ENCODE results near the gene TTLL11. TPM values are rescaled to one million over a fixed set of nuclear protein-coding genes. Genes with fewer than 3 reads are reported as not detected.
"Not testable (repeated sequence)": the region's sequence is repeated elsewhere in the genome, so short reads cannot be mapped to it uniquely, and the experiment has no call there.

TTLL11 gene
- total and polyA plus RNA-seq, 2 experiments from 2014 or later: 5.1 to 6.3 TPM

GRCh38 chr9:121985792-121986494, 107.2 kb downstream of the TTLL11 start:
- TF ChIP-seq EZH2 (IDR thresholded peaks at IDR 0.05; ENCODE audit: insufficient read depth, poor library complexity, severe bottlenecking) (no peak), EZH2phosphoT487 (IDR thresholded peaks at IDR 0.05; ENCODE audit: insufficient read depth, low read depth) (no peak)
- H3K79me2 ChIP-seq (ENCODE audit: insufficient read depth): no peaks in the 10 kb centered on the region
- H3K4me1 ChIP-seq (ENCODE audit: insufficient read depth): peaks cover 24% of the 10 kb centered on the region
- no peaks in the 10 kb centered on the region for H4K20me1 ChIP-seq (ENCODE audit: insufficient read depth)
- H3F3A ChIP-seq (ENCODE audit: insufficient read depth): peaks cover 22% of the 10 kb centered on the region
- H2AFZ ChIP-seq: no peak overlapping the region
- H3K27ac ChIP-seq: peak overlapping the region; percentile 86
- H3K27me3 ChIP-seq (replicated peaks; ENCODE audit: insufficient read depth): no peaks in the 10 kb centered on the region
- H3K4me2 ChIP-seq (ENCODE audit: unreplicated experiment): no peak overlapping the region
- in situ Hi-C loops (cut with MboI): loop anchor here (5.0 kb wide), 1 partner anchor 434 kb away; no protein-coding TSS in a partner anchor
- H3K36me3 ChIP-seq (ENCODE audit: low read depth): no peaks in the 10 kb centered on the region
- H3K9ac ChIP-seq: no peak overlapping the region
- no peaks in the 10 kb centered on the region for H3K9me2 ChIP-seq (ENCODE audit: insufficient read depth)
- no peak overlapping the region for H3K4me3 ChIP-seq
- no peaks in the 10 kb centered on the region for H3K9me3 ChIP-seq (ENCODE audit: low read depth)
- 69 to 77% methylated on average over 14 of the region's 14 CpGs for WGBS, 2 experiments (ENCODE audit: low coverage in 1 of 2, low lambda C conversion rate in 2 of 2, missing lambda C conversion rate in 2 of 2)
- DNase-seq: peak; percentile 43

GRCh38 chr9:121984726-121985402, 108.2 kb downstream of the TTLL11 start:
- H2AFZ ChIP-seq: no peak overlapping the region
- in situ Hi-C loops (cut with MboI): loop anchor here (5.0 kb wide), 1 partner anchor 433 kb away; no protein-coding TSS in a partner anchor
- H3K9ac ChIP-seq: peak overlapping the region; percentile 49
- WGBS, 2 experiments (ENCODE audit: low coverage in 1 of 2, low lambda C conversion rate in 2 of 2, missing lambda C conversion rate in 2 of 2): 16 to 18% methylated on average over 7 of the region's 7 CpGs
- peaks cover 22% of the 10 kb centered on the region for H3F3A ChIP-seq (ENCODE audit: insufficient read depth)
- peak overlapping the region; percentile 31 for H3K4me2 ChIP-seq (ENCODE audit: unreplicated experiment)
- H4K20me1 ChIP-seq (ENCODE audit: insufficient read depth): no peaks in the 10 kb centered on the region
- DNase-seq: peak; percentile 94
- no peaks in the 10 kb centered on the region for H3K9me3 ChIP-seq (ENCODE audit: low read depth)
- H3K36me3 ChIP-seq (ENCODE audit: low read depth): no peaks in the 10 kb centered on the region
- no peaks in the 10 kb centered on the region for H3K79me2 ChIP-seq (ENCODE audit: insufficient read depth)
- H3K27ac ChIP-seq: peak overlapping the region; percentile 86
- H3K27me3 ChIP-seq (replicated peaks; ENCODE audit: insufficient read depth): no peaks in the 10 kb centered on the region
- no peaks in the 10 kb centered on the region for H3K9me2 ChIP-seq (ENCODE audit: insufficient read depth)
- no peak overlapping the region for H3K4me3 ChIP-seq
- TF ChIP-seq EZH2phosphoT487 (IDR thresholded peaks at IDR 0.05; ENCODE audit: insufficient read depth, low read depth): no peak
- TF ChIP-seq EZH2 (IDR thresholded peaks at IDR 0.05; ENCODE audit: insufficient read depth, poor library complexity, severe bottlenecking): no peak
- H3K4me1 ChIP-seq (ENCODE audit: insufficient read depth): peaks cover 24% of the 10 kb centered on the region

GRCh38 chr9:121983736-121984135, 109.4 kb downstream of the TTLL11 start:
- in situ Hi-C loops (cut with MboI): no loop called here

GRCh38 chr9:121981118-121981883, 111.8 kb downstream of the TTLL11 start:
- WGBS, 2 experiments (ENCODE audit: low coverage in 1 of 2, low lambda C conversion rate in 2 of 2, missing lambda C conversion rate in 2 of 2): 92 to 95% methylated on average over 5 of the region's 5 CpGs
- in situ Hi-C loops (cut with MboI): no loop called here
- no peak for DNase-seq

More at GRCh38 chr9:121983736-121984135, 109.4 kb downstream of the TTLL11 start:
- Histone ChIP-seq H3K4me2 (ENCODE audit: unreplicated experiment) (no peak overlapping the region), H3K4me3 (no peak overlapping the region), H3K9ac (peak overlapping the region; percentile 49; the same call in 1 of the 2 replicates), H3K27ac (peak overlapping the region; percentile 86), H3K9me2 (ENCODE audit: insufficient read depth) (no peaks in the 10 kb centered on the region), H3K27me3 (replicated peaks; ENCODE audit: insufficient read depth) (no peaks in the 10 kb centered on the region), H3F3A (ENCODE audit: insufficient read depth) (peaks cover 22% of the 10 kb centered on the region), H3K9me3 (ENCODE audit: low read depth) (no peaks in the 10 kb centered on the region), H3K79me2 (ENCODE audit: insufficient read depth) (no peaks in the 10 kb centered on the region), H3K36me3 (ENCODE audit: low read depth) (no peaks in the 10 kb centered on the region), H4K20me1 (ENCODE audit: insufficient read depth) (no peaks in the 10 kb centered on the region), H3K4me1 (ENCODE audit: insufficient read depth) (peaks cover 24% of the 10 kb centered on the region), H2AFZ (no peak overlapping the region)
- DNase-seq: no peak
- TF ChIP-seq EZH2 (IDR thresholded peaks at IDR 0.05; ENCODE audit: insufficient read depth, poor library complexity, severe bottlenecking) (no peak), EZH2phosphoT487 (IDR thresholded peaks at IDR 0.05; ENCODE audit: insufficient read depth, low read depth) (no peak)
- WGBS, 2 experiments (ENCODE audit: low coverage in 1 of 2, low lambda C conversion rate in 2 of 2, missing lambda C conversion rate in 2 of 2): 90 to 98% methylated on average over 2 of the region's 2 CpGs

GRCh38 chr9:121980665-121981064, 112.4 kb downstream of the TTLL11 start:
- H3K27me3 ChIP-seq (replicated peaks; ENCODE audit: insufficient read depth); DNase-seq; H2AFZ ChIP-seq; H3K4me3 ChIP-seq; in situ Hi-C loops (cut with MboI); H4K20me1 ChIP-seq (ENCODE audit: insufficient read depth); H3K36me3 ChIP-seq (ENCODE audit: low read depth); H3K9me3 ChIP-seq (ENCODE audit: low read depth); H3K79me2 ChIP-seq (ENCODE audit: insufficient read depth); H3K9ac ChIP-seq; H3K9me2 ChIP-seq (ENCODE audit: insufficient read depth); H3K27ac ChIP-seq; H3K4me2 ChIP-seq (ENCODE audit: unreplicated experiment): not testable (repeated sequence)
- Histone ChIP-seq H3K4me1 (ENCODE audit: insufficient read depth) (peaks cover 31% of the 10 kb centered on the region), H3F3A (ENCODE audit: insufficient read depth) (peaks cover 34% of the 10 kb centered on the region)
- WGBS, 2 experiments (ENCODE audit: low coverage in 1 of 2, low lambda C conversion rate in 2 of 2, missing lambda C conversion rate in 2 of 2): 90 to 97% methylated on average over 1 of the region's 1 CpG

More at GRCh38 chr9:121981118-121981883, 111.8 kb downstream of the TTLL11 start:
- H3K4me3 ChIP-seq: no peak overlapping the region
- no peaks in the 10 kb centered on the region for H3K27me3 ChIP-seq (replicated peaks; ENCODE audit: insufficient read depth)
- H3K4me1 ChIP-seq (ENCODE audit: insufficient read depth): peaks cover 31% of the 10 kb centered on the region
- H3K9me3 ChIP-seq (ENCODE audit: low read depth): no peaks in the 10 kb centered on the region
- H4K20me1 ChIP-seq (ENCODE audit: insufficient read depth): no peaks in the 10 kb centered on the region
- H3K27ac ChIP-seq: no peak overlapping the region
- H3K9me2 ChIP-seq (ENCODE audit: insufficient read depth): no peaks in the 10 kb centered on the region
- H3K36me3 ChIP-seq (ENCODE audit: low read depth): no peaks in the 10 kb centered on the region
- H3K4me2 ChIP-seq (ENCODE audit: unreplicated experiment): no peak overlapping the region
- peaks cover 31% of the 10 kb centered on the region for H3F3A ChIP-seq (ENCODE audit: insufficient read depth)
- no peak overlapping the region for H3K9ac ChIP-seq
- H3K79me2 ChIP-seq (ENCODE audit: insufficient read depth): no peaks in the 10 kb centered on the region
- TF ChIP-seq EZH2 (IDR thresholded peaks at IDR 0.05; ENCODE audit: insufficient read depth, poor library complexity, severe bottlenecking) (no peak), EZH2phosphoT487 (IDR thresholded peaks at IDR 0.05; ENCODE audit: insufficient read depth, low read depth) (no peak)
- H2AFZ ChIP-seq: no peak overlapping the region
